PC-3 (cell line): ENCODE results near the gene LRAT. TPM values are rescaled to one million over a fixed set of nuclear protein-coding genes. Genes with fewer than 3 reads are reported as not detected.

Experiments
- ATAC-seq: fragments of 200-7000 bp; cut with Tn5 transposase; 2 replicates; pipeline ENCODE4 v1.9.1; 2020; ENCODE audit warnings: mild to moderate bottlenecking, moderate library complexity
- BruUV-seq: library from RNA; stranded (reverse); fragments of 400-500 nt; replicated peaks from 2 replicates; lab custom pipeline; 2021; lab: Mats Ljungman, UMichigan
- CTCF ChIA-PET: fragments of 300-600 bp; sonication (Branson Sonifier 250); formaldehyde crosslinking; loops from one replicate; lab custom pipeline; 2022; ENCODE audit warnings: antibody characterized with exemption; lab: Charles Lee
- POLR2A ChIA-PET: fragments of 300-600 bp; sonication (Branson Sonifier 250); formaldehyde crosslinking; loops from one replicate; lab custom pipeline; 2022; ENCODE audit warnings: antibody characterized with exemption; ENCODE audit not compliant: unreplicated experiment; lab: Charles Lee
- DNase-seq: peaks from one replicate; pipeline ENCODE4 v3.0.0-alpha.2; 2015
- H2AFZ ChIP-seq: fragments of 300-600 bp; sonication (generic); 2 replicates; pipeline ENCODE4 v1.6.0; 2016; ENCODE audit warnings: antibody characterized with exemption, low read length
- H3F3A ChIP-seq: fragments of 300-600 bp; sonication (generic); one replicate; pipeline ENCODE4 v1.6.0; 2017; ENCODE audit warnings: antibody characterized with exemption, low read length, control low read depth, mild to moderate bottlenecking; ENCODE audit not compliant: unreplicated experiment
- H3K27ac ChIP-seq: fragments of 300-600 bp; sonication (generic); 2 replicates; pipeline ENCODE4 v1.5.1; 2016; ENCODE audit warnings: mild to moderate bottlenecking, low read length
- H3K27me3 ChIP-seq: fragments of 300-600 bp; sonication (generic); 2 replicates; pipeline ENCODE4 v1.6.1; 2016; ENCODE audit warnings: low read length, mixed read lengths
- H3K36me3 ChIP-seq: fragments of 300-600 bp; sonication (generic); 2 replicates; pipeline ENCODE4 v1.6.1; 2016; ENCODE audit warnings: low read depth, mixed run types, low read length, mixed read lengths
- H3K4me1 ChIP-seq: fragments of 300-600 bp; sonication (generic); 2 replicates; pipeline ENCODE4 v1.5.1; 2016; ENCODE audit warnings: low read length; ENCODE audit not compliant: insufficient read depth
- H3K4me2 ChIP-seq: fragments of 300-600 bp; sonication (generic); 2 replicates; pipeline ENCODE4 v1.6.0; 2016; ENCODE audit warnings: low read length
- H3K4me3 ChIP-seq: fragments of 300-600 bp; sonication (generic); 2 replicates; pipeline ENCODE4 v1.5.1; 2016; ENCODE audit warnings: mild to moderate bottlenecking, low read length, mixed read lengths
- H3K79me2 ChIP-seq: fragments of 300-600 bp; sonication (generic); 2 replicates; pipeline ENCODE4 v1.6.1; 2017; ENCODE audit warnings: low read length, mixed read lengths
- H3K9ac ChIP-seq: fragments of 300-600 bp; sonication (generic); 2 replicates; pipeline ENCODE4 v1.6.0; 2016; ENCODE audit warnings: mild to moderate bottlenecking, low read length
- H3K9me2 ChIP-seq: fragments of 300-600 bp; sonication (generic); replicated peaks from 2 replicates; pipeline ENCODE4 v1.6.1; 2016; ENCODE audit warnings: mixed run types, low read length, mixed read lengths
- H3K9me3 ChIP-seq: fragments of 300-600 bp; sonication (generic); 2 replicates; pipeline ENCODE4 v1.6.1; 2016; ENCODE audit warnings: low read length, mixed read lengths
- H4K20me1 ChIP-seq: fragments of 300-600 bp; sonication (generic); 2 replicates; pipeline ENCODE4 v1.6.1; 2016; ENCODE audit warnings: low read length, mixed read lengths
- EZH2 ChIP-seq: fragments of 300-600 bp; sonication (generic); IDR thresholded peaks from one replicate; pipeline ENCODE4 v1.6.1; 2017; ENCODE audit warnings: antibody characterized with exemption, mild to moderate bottlenecking, low read length; ENCODE audit not compliant: unreplicated experiment
- EZH2phosphoT487 ChIP-seq: fragments of 300-600 bp; sonication (generic); IDR thresholded peaks from 2 replicates; pipeline ENCODE4 v1.6.1; 2018; ENCODE audit warnings: mild to moderate bottlenecking, antibody characterized with exemption, low read length, borderline replicate concordance
- intact Hi-C: fragments of 100-400 bp; cut with micrococcal nuclease; formaldehyde crosslinking; loops from 2 replicates; pipeline ENCODE4 v1.9.0; 2023
- total RNA-seq: library from RNA; depleted of rRNA; stranded (reverse); fragments of >200 nt; gene quantifications from 2 replicates; pipeline ENCODE4 v1.2.3, GENCODE V29; 2014; rRNA removed
- TF ChIP-seq, protein P1 (sequence below): fragments of 300-600 bp; sonication (generic); conservative IDR thresholded peaks from 2 replicates; pipeline ENCODE4 v1.5.1; 2017; ENCODE audit warnings: antibody characterized with exemption, low read depth, mild to moderate bottlenecking, low read length

Gene LRAT
- total RNA-seq, 1 experiment from 2014 or later = 0.55 TPM

DNA sequence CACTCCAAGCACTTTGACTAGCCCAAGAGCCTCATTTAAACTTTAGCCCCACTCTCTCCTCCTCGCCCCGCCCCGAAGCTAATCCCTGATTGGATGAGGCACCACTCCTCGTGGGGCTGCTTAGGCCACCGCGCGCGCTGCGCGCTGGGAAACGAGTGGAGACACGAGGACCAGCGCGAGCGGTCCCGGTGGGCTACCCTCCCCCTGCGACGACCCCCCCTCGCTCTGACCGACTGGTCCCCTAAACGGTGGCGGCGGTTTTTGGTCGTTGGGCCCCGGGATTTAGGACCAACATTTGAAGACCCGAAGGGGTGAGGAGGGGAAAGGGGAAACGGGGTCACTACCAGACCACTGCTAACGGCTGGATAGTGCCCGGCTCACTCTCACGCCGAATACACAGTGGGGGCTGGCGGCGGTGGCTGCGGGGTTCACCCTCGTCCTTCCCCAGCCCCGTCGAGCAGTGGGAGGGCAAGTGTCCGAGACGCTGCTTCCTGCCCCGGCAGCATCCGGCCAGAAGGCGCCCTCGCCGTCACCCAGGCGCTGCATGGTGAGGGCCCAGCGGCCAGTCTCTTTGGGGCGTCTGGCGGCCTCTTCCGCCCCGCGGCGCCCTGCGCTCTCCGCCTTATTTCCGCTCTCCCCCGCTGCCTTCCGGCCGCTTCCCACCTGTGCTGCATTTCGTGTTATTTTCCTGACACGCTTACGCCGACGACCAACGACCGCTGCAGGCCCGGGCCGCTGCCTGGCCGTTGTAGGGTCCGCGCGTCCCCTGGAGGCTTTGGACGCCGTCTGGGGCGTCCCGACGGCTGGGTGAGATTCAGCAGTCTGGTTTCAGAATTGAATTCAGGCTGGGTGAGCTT is 37.6 kb downstream of the LRAT start, which contains the start of gene RBM46:
TSS of gene RBM46 (plus strand) at position 147 of the 857 bp plus-strand sequence. CDS start 15,481 bp downstream, outside the sequence.
- POLR2A ChIA-PET = no interaction called here

GRCh38 chr4:154781983-154782293 is 38.1 kb downstream of the LRAT start:
- no peaks in the 10 kb centered on the region for H3K4me1 ChIP-seq
- H4K20me1 ChIP-seq = no peaks in the 10 kb centered on the region
- ChIA-PET POLR2A (no interaction called here), CTCF (interaction anchor here (0.7 to 0.9 kb wide), 2 partner anchors 16 to 95 kb away, joined by 3 to 4 read pairs; no protein-coding TSS in a partner anchor)
- no peak overlapping the region for H3K27ac ChIP-seq
- H2AFZ ChIP-seq = no peak overlapping the region
- no TSS peak for BruUV-seq
- no peaks in the 10 kb centered on the region for H3K36me3 ChIP-seq
- H3F3A ChIP-seq = no peaks in the 10 kb centered on the region
- H3K9me2 ChIP-seq = no peaks in the 10 kb centered on the region
- H3K27me3 ChIP-seq = peaks cover 9% of the 10 kb centered on the region
- no peaks in the 10 kb centered on the region for H3K9me3 ChIP-seq
- no peaks in the 10 kb centered on the region for H3K79me2 ChIP-seq
- no peak overlapping the region for H3K4me3 ChIP-seq
- H3K9ac ChIP-seq = no peak overlapping the region
- ATAC-seq (no peak), DNase-seq (no peak)
- H3K4me2 ChIP-seq = no peak overlapping the region
- intact Hi-C loops = no loop called here
- no peak for TF ChIP-seq EZH2
- TF ChIP-seq, protein P1, sequence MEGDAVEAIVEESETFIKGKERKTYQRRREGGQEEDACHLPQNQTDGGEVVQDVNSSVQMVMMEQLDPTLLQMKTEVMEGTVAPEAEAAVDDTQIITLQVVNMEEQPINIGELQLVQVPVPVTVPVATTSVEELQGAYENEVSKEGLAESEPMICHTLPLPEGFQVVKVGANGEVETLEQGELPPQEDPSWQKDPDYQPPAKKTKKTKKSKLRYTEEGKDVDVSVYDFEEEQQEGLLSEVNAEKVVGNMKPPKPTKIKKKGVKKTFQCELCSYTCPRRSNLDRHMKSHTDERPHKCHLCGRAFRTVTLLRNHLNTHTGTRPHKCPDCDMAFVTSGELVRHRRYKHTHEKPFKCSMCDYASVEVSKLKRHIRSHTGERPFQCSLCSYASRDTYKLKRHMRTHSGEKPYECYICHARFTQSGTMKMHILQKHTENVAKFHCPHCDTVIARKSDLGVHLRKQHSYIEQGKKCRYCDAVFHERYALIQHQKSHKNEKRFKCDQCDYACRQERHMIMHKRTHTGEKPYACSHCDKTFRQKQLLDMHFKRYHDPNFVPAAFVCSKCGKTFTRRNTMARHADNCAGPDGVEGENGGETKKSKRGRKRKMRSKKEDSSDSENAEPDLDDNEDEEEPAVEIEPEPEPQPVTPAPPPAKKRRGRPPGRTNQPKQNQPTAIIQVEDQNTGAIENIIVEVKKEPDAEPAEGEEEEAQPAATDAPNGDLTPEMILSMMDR = no peak
- no peak for TF ChIP-seq EZH2phosphoT487

More for the DNA sequence above, 37.6 kb downstream of the LRAT start, which contains the start of gene RBM46:
- no TSS peak for BruUV-seq
- TF ChIP-seq EZH2phosphoT487 (no peak), EZH2 (no peak)
- TF ChIP-seq, protein P1 = no peak
- Histone ChIP-seq H3K4me3 (no peak within 1 kb of the TSS), H3K27ac (no peak within 1 kb of the TSS), H3K36me3 (no peaks in the 10 kb centered on the region), H2AFZ (no peak within 1 kb of the TSS), H3K4me1 (no peaks in the 10 kb centered on the region), H3K79me2 (no peaks in the 10 kb centered on the region), H3K9me2 (no peaks in the 10 kb centered on the region), H3F3A (no peaks in the 10 kb centered on the region), H4K20me1 (no peaks in the 10 kb centered on the region), H3K9ac (no peak within 1 kb of the TSS), H3K27me3 (peaks cover 9% of the 10 kb centered on the region), H3K4me2 (no peak within 1 kb of the TSS), H3K9me3 (no peaks in the 10 kb centered on the region)
- DNase-seq (no peak), ATAC-seq (no peak)
- CTCF ChIA-PET = no interaction called here
- intact Hi-C loops = no loop called here

Other genes starting within 250 kb of the LRAT start
- gene PLRG1, start 193.6 kb upstream of the LRAT start, total RNA-seq = 41.7 and 51.7 TPM in 2 replicates
- 0.36 and 1.0 TPM in 2 replicates for gene FGB, start 181.0 kb upstream of the LRAT start, total RNA-seq
- not detected in 2 replicates for gene FGA, start 153.3 kb upstream of the LRAT start, total RNA-seq
- gene FGG, start 131.3 kb upstream of the LRAT start, total RNA-seq = not detected in 2 replicates
- gene RBM46, start 37.3 kb downstream of the LRAT start, total RNA-seq = not detected in 2 replicates